Activated CD4-positive, alpha-beta T cell treated with anti-CD3 and anti-CD28 coated beads, Interleukin-10, Interleukin-2, amounts not matched to agents 100 ng/mL and 50 ng/mL, durations not matched to agents 16 hours and 8 hours (primary cell): ENCODE measurements around the gene TLK2.

Source experiments
- DNase-seq: peaks from one replicate; pipeline ENCODE4 v3.0.0-alpha.2; 2020

TLK2 gene

DNA sequence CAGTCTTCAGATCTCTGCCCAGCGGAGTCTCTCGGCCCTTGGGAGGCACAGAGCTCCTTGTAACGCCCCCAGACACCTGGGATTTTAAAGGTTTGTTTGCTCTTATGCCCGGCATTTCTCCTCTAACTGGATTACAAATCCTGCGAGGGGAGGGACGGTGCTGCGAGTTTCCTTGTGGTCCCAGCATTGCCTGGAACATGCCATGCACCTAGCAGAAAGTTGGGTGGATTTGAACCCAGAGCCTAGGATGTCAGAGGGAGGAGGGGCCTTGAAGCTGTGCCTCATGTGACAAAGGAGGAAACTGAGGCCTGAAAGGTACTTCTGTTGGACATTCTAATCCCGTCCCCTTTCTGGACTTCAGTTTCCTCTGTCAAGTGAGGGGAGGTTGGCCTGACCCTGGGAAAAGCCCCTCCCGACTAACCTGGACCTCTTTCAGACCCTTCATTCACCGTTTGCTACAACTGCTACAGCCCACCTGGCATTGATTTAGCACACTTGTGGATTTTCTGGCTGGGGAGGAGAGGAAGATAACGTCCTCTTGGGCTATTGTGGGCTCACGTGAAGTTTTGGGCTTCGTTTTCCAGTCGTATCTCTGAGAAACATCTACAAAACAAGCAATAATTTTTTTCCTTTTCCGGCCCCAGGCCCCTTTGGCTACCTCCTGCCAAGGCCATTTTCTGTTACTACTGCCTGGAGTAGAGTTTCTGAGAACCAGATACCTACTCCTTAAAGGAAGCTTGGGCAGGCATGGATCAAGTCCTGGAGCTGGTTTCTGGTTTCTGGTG, 179.7 kb downstream of the TLK2 start:
- no peak for DNase-seq

DNA sequence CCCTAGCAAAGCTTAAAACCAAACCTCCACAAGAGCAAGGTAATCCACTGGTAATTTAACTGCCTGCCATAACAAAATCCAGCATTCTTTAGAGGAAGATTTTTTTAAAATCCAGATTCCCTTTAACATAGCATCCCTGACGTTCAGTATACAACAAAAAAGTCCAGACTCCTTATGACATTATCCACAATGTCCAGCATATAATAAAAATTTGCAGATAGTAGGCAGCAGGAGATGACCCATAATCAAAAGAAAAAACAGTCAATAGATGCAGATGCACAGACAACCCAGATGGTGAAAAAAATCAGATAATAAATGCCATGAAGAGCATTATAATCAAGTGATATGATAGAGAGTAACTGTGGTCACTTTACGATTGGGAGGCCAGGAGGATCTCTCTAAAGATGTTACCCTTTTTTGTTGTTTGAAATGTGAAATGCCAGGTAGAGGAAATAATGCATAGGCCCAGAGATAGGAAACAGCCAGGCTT, 182.0 kb downstream of the TLK2 start:
- no peak for DNase-seq

DNA sequence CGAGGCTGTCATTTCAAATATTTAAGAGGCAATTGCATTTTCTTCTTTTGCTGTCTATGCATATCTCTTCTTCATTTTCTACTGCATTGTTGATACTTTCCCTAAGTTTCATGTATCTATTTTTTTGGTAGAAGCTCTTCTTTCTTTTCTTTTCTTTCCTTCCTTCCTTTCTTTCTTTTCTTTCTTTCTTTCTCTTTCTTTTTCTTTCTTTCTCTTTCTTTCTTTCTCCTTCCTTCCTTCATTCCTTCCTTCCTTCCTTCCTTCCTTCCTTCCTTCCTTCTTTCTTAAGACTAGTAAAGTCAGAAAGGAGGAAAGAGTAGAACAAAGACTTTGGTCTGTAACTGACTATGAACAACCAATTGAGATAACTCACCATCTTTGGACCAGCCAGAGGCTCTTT, 182.7 kb downstream of the TLK2 start:
- no peak for DNase-seq

DNA sequence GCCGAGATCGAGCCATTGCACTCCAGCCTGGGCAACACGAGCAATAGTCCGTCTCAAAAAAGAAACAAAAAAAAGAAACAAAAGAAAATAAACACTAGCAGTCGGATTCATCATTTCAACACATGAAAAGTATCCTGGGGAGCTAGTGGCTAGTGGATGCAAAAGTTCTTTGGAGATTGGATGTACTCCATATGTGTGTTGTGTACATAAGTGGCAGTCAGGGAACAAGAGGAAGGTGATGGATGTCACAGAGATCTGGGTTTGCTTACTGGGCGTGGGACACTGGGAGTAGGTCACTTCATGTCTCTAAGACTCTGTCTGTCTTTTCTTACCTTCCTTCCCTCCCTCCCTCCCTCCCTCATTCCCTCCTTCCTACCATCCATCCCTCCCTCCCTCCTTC, 184.2 kb downstream of the TLK2 start:
- no peak for DNase-seq
